Activated T-helper 2 cell treated with anti-CD3 and anti-CD28 coated beads, Interferon-gamma antibody, Interleukin-2, Interleukin-4, amounts not matched to agents 10 μg/mL and 5 μg/mL and 100 μg/mL, durations not matched to agents 14 hours and 24 hours and 36 hours (primary cell): ENCODE results near the gene NEURL1B. TPM values are rescaled to one million over a fixed set of nuclear protein-coding genes. Genes with fewer than 3 reads are reported as not detected.

ENCODE experiments used
- DNase-seq: peaks from one replicate; pipeline ENCODE4 v3.0.0; 2021; ENCODE audit warnings: low spot score
- H3K27ac Mint-ChIP-seq: one replicate; pipeline ENCODE4 v1.8.0; 2021; ENCODE audit warnings: mixed read lengths
- H3K27me3 Mint-ChIP-seq: one replicate; pipeline ENCODE4 v1.8.0; 2021; ENCODE audit warnings: low read depth, mixed read lengths
- H3K36me3 Mint-ChIP-seq: one replicate; pipeline ENCODE4 v1.8.0; 2021; ENCODE audit warnings: low read depth, mixed read lengths
- H3K4me1 Mint-ChIP-seq: one replicate; pipeline ENCODE4 v1.8.0; 2021; ENCODE audit warnings: low read depth, mixed read lengths
- H3K4me3 Mint-ChIP-seq: one replicate; pipeline ENCODE4 v1.8.0; 2021; ENCODE audit warnings: low read depth, mild to moderate bottlenecking, moderate library complexity, mixed read lengths
- H3K9me3 Mint-ChIP-seq: one replicate; pipeline ENCODE4 v1.8.0; 2021; ENCODE audit warnings: mixed read lengths
- intact Hi-C: fragments of 100-400 bp; cut with micrococcal nuclease; formaldehyde crosslinking; loops from one replicate; pipeline ENCODE4 v1.15.1; 2023
- total RNA-seq: library from RNA; stranded (reverse); gene quantifications from 2 replicates; pipeline ENCODE4 v1.2.3, GENCODE V29; 2022

Gene NEURL1B
- total RNA-seq, 1 donor from 2014 or later = 0.37 TPM

- Mint-ChIP-seq H3K4me3 (no peak overlapping the region), H3K27ac (no peak overlapping the region), H3K36me3 (no peaks in the 10 kb centered on the region), H3K9me3 (no peaks in the 10 kb centered on the region), H3K27me3 (peaks cover 13% of the 10 kb centered on the region), H3K4me1 (peaks cover 14% of the 10 kb centered on the region)
- intact Hi-C loops = loop anchor here (2.0 kb wide), 1 partner anchor 57 kb away; no protein-coding TSS in a partner anchor
- no peak for DNase-seq
Observed at GRCh38 chr5:172695232-172696054, 54.4 kb downstream of the NEURL1B start.

DNA sequence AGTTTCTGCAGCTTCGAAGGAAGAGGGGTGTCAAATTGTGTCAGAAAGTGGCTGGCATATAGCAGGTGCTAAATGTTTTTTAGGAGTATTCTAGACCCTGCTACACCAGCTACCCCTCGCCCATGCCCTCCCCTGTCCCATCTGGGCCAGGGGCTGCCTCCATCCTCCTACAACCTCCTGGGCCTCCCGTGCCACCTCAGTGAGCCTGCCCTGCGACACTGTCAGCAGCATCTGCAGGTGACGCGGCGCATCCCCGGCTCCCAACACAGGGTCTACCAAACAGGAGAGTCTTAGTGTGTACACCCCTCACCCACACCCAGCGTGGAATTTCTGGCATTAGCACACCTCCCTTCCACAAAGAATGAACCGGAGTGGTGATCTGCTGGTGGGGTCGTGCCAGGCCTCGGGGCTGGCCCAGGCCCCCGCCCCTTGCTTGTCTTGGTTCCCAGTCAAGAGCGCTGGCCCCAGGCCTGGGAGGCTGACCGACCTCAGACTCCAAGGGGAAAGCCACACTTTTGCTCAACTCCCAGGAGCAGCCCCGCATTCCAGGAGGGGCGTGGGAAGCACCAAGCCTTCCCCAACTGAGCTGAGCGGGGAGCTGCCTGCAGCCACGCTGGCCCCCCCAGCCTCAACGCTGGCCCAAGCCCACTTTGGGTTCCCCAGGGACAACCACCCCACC lies 55.2 kb downstream of the NEURL1B start:
- H3K9me3 Mint-ChIP-seq = no peaks in the 10 kb centered on the region
- H3K4me1 Mint-ChIP-seq = peaks cover 9% of the 10 kb centered on the region
- H3K4me3 Mint-ChIP-seq = no peak overlapping the region
- no peak for DNase-seq
- H3K36me3 Mint-ChIP-seq = no peaks in the 10 kb centered on the region
- H3K27ac Mint-ChIP-seq = no peak overlapping the region
- intact Hi-C loops = loop anchor here (2.0 kb wide), 1 partner anchor 58 kb away; no protein-coding TSS in a partner anchor
- H3K27me3 Mint-ChIP-seq = peaks cover 20% of the 10 kb centered on the region

DNA sequence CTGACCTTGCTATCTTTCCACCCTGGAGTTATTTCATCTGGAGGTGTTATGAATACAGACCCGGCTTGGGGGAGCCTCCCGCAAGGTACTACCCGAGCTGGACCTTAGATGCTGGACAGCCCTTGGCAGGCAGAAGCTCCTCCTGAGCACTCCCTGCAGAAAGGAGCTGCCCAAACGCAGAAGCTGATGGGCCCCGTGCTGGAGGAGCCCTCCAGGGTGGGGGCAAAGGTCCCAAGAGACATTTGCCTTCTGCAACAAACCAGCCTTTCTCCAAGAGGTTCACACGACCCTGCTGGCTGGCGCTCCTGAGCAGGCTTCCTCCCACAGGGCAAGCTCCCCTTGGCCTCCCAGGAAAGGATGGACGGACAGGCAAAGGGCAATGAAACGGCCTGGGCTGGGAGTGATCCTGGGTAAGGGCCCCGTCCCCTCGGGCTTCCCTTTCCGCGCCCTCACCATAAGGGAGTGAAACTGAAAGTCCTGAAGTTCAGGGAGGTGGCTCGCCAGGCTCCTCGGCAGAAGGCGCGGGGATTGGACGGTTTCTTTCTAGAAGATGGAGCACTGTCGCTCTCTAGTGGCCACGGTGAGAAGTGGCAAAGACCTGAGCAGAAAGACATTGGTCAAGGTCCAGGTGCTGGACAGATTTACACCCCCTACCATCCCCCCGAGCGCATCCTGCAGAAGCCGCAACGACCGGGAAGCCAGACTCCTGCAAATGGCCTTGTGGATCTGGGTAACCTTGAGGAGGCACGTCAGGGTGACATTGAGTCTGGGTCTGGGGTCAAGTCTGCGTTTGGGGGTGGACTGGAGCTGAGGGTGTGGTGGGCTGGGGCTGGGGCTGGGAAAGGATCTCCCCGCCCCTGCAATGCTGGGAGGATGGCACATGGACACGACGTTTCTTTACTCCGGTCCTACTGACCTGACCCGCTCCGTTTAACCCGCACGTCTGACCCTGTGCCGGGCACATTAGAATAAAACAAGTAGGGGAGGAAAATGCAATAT lies 56.4 kb downstream of the NEURL1B start:
- H3K9me3 Mint-ChIP-seq = no peaks in the 10 kb centered on the region

GRCh38 chr5:172699423-172699822 lies 58.4 kb downstream of the NEURL1B start:
- no peak for DNase-seq
- intact Hi-C loops = no loop called here
- Mint-ChIP-seq H3K4me3 (no peak overlapping the region), H3K9me3 (no peaks in the 10 kb centered on the region), H3K4me1 (peaks cover 9% of the 10 kb centered on the region), H3K36me3 (no peaks in the 10 kb centered on the region), H3K27ac (no peak overlapping the region), H3K27me3 (peaks cover 27% of the 10 kb centered on the region)

More for the DNA sequence above, 56.4 kb downstream of the NEURL1B start:
- peak; percentile 76 for DNase-seq
- Mint-ChIP-seq H3K27me3 (peaks cover 27% of the 10 kb centered on the region), H3K4me3 (peak overlapping the region; percentile 78), H3K27ac (peak overlapping the region; percentile 61), H3K4me1 (peaks cover 9% of the 10 kb centered on the region), H3K36me3 (no peaks in the 10 kb centered on the region)
- intact Hi-C loops = loop anchor here (1.0 to 2.0 kb wide), 3 partner anchors 59 to 235 kb away; no protein-coding TSS in a partner anchor

DNA sequence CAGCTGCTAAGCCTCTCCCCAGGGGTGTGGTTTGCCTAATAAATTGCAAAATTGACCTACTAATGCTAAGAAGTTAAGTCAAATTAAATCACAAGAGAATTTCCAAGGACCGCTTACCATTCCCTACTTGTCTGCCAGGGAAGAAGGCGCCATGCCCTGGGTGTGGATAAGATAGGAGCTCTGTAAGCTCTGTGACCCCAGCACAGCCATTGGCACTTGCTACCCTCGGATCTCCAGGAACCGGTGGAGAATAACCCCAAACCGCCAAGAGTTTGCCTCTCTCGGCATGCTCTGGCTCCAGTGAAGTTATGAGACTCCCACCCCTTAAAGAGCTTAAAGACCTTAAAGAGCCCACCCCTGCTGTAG lies 58.9 kb downstream of the NEURL1B start:
- H3K4me3 Mint-ChIP-seq = no peak overlapping the region
- H3K27me3 Mint-ChIP-seq = peaks cover 29% of the 10 kb centered on the region
- H3K36me3 Mint-ChIP-seq = no peaks in the 10 kb centered on the region
- peaks cover 9% of the 10 kb centered on the region for H3K4me1 Mint-ChIP-seq
- no peak overlapping the region for H3K27ac Mint-ChIP-seq
- intact Hi-C loops = no loop called here
- DNase-seq = no peak
- H3K9me3 Mint-ChIP-seq = no peaks in the 10 kb centered on the region

DNA sequence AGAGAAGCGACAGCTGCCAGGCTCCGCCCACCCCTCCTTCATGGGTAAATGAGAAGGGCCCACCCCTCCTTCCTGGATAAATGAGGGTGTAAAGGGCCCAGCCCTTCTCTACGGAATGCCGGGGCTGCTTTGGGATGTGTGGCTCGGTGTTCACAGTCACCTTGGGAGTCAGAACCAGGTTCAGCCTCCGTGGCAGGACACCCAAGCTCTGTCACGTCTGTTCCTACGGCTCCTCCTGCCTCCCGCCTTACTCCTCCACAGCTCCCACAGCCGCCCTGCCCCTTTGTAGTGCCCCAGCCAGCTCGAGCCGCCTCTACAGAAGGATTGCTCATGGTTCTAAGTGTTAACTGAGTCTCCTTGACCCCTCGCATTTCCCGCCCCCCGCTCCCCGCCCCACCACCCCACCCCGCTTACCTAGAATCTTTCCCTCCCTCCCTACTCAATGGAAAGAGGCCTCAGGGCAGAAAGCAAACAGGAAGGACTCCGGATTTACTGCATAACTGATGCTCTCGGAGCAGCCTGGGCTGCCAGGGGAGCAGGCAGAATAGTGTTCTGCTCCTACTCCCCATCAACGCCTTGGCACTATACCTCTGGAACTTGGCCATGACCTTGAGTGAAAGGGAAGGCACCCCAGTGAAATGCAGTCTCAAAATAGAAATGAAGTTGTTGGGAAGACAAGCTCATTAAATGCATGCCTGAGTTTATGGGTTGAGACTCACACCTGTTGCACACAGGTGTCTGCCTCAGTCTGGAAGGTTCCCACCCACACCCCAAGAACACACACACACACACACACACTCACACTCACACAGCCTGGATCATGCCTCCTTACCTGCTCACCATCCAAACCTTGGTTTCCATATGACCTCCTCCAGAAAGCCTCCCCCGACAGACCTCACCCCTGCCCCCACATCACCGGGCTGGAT lies 59.6 kb downstream of the NEURL1B start:
- DNase-seq = no peak
- intact Hi-C loops = no loop called here
- Mint-ChIP-seq H3K27ac (no peak overlapping the region), H3K27me3 (peaks cover 31% of the 10 kb centered on the region), H3K36me3 (no peaks in the 10 kb centered on the region), H3K4me1 (peaks cover 9% of the 10 kb centered on the region), H3K4me3 (no peak overlapping the region), H3K9me3 (no peaks in the 10 kb centered on the region)

GRCh38 chr5:172701291-172701656 lies 60.2 kb downstream of the NEURL1B start:
- Mint-ChIP-seq H3K9me3 (no peaks in the 10 kb centered on the region), H3K27ac (no peak overlapping the region), H3K4me3 (no peak overlapping the region), H3K27me3 (peaks cover 34% of the 10 kb centered on the region), H3K36me3 (no peaks in the 10 kb centered on the region), H3K4me1 (peaks cover 9% of the 10 kb centered on the region)
- intact Hi-C loops = no loop called here
- no peak for DNase-seq

- H3K9me3 Mint-ChIP-seq = no peaks in the 10 kb centered on the region
- no peak overlapping the region for H3K27ac Mint-ChIP-seq
- H3K36me3 Mint-ChIP-seq = no peaks in the 10 kb centered on the region
- H3K4me3 Mint-ChIP-seq = no peak overlapping the region
- no peak for DNase-seq
- intact Hi-C loops = no loop called here
- H3K4me1 Mint-ChIP-seq = peaks cover 5% of the 10 kb centered on the region
- H3K27me3 Mint-ChIP-seq = peaks cover 45% of the 10 kb centered on the region
Observed at GRCh38 chr5:172703952-172704351, 62.9 kb downstream of the NEURL1B start.

- no peak for DNase-seq
- Mint-ChIP-seq H3K4me3 (no peak overlapping the region), H3K4me1 (peaks cover 5% of the 10 kb centered on the region), H3K27me3 (peaks cover 37% of the 10 kb centered on the region), H3K36me3 (no peaks in the 10 kb centered on the region), H3K9me3 (no peaks in the 10 kb centered on the region), H3K27ac (no peak overlapping the region)
- intact Hi-C loops = no loop called here
Observed at GRCh38 chr5:172705576-172706084, 64.6 kb downstream of the NEURL1B start.

- Mint-ChIP-seq H3K27ac (no peak overlapping the region), H3K4me1 (peaks cover under 1% of the 10 kb centered on the region), H3K27me3 (peaks cover 27% of the 10 kb centered on the region), H3K36me3 (no peaks in the 10 kb centered on the region), H3K4me3 (no peak overlapping the region), H3K9me3 (no peaks in the 10 kb centered on the region)
- intact Hi-C loops = no loop called here
- DNase-seq = no peak
Observed at GRCh38 chr5:172706796-172707195, 65.7 kb downstream of the NEURL1B start.

DNA sequence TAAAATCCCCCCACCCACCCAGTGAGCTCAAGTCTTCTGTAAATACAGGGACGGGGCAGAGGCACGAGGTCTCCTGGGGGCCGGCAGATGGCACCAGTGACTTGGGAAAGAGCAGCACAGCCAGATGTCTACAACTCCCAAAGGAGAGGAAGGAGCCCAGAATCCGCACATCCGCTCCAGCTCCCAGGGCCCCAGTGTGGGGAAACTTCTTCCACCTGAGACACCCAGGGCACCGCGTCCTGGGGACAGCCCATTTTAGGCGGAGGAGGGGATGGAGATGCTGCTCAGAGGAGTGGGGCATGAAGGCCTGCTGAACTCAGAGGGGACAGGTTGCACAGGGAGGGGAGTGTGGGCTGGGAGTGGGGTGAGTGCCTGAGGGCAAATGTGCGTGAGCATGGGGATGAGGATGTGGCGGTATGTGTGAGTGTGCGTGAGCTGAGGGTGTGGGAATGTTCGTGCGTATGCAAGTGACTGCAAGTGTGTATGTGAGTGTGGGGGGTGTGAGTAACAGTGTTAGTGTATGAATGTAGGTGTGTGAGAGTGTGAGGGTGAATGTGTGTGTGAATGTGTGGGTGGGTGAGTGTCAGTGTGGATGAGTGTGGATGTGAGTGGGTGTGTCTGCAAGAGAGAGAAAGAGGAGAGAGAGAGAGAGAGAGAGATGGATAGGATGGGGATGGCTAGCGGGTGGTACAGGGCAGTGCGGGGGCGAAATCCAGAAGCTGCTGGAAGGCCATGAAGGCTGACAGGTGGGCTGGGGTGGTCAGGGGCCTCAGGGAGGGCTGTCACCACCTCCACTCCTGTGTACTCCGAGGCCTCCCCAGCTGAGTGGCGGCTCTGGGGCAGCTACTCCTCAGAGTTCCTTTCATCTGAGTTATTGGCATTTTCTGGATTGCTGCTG lies 66.5 kb downstream of the NEURL1B start:
- H3K4me3 Mint-ChIP-seq = no peak overlapping the region
- H3K4me1 Mint-ChIP-seq = no peaks in the 10 kb centered on the region
- intact Hi-C loops = no loop called here
- H3K36me3 Mint-ChIP-seq = no peaks in the 10 kb centered on the region
- H3K27me3 Mint-ChIP-seq = peaks cover 23% of the 10 kb centered on the region
- no peaks in the 10 kb centered on the region for H3K9me3 Mint-ChIP-seq
- no peak for DNase-seq
- H3K27ac Mint-ChIP-seq = no peak overlapping the region
